Mucosa of descending colon (tissue), 3 donors: ENCODE data around the gene WARS2. TPM values are rescaled to one million over a fixed set of nuclear protein-coding genes. Genes with fewer than 3 reads are reported as not detected.

Experiments used
- ATAC-seq: fragments of 200-7000 bp; cut with Tn5 transposase; one replicate; pipeline ENCODE4 v1.9.1; 2020; ENCODE audit warnings: mild to moderate bottlenecking, moderate library complexity
- DNase-seq, 3 donors: peaks; one replicate each; pipeline ENCODE4 v3.0.0-alpha.2; 2020
- H3K36me3 ChIP-seq: fragments of 200-600 bp; one replicate; pipeline ENCODE4 v1.8.0; 2021; ENCODE audit warnings: low read depth, mild to moderate bottlenecking
- H3K4me1 ChIP-seq: fragments of 200-600 bp; one replicate; pipeline ENCODE4 v1.8.0; 2021; ENCODE audit warnings: low read depth, mild to moderate bottlenecking
- H3K4me3 ChIP-seq: fragments of 200-600 bp; one replicate; pipeline ENCODE4 v1.8.0; 2021; ENCODE audit warnings: mild to moderate bottlenecking
- H3K9me3 ChIP-seq: fragments of 200-600 bp; one replicate; pipeline ENCODE4 v1.8.0; 2021; ENCODE audit warnings: mild to moderate bottlenecking
- intact Hi-C, 2 donors: fragments of 100-400 bp; cut with DNase I in 1 of 2; cut with micrococcal nuclease in 1 of 2; formaldehyde crosslinking; loops; one replicate each; pipeline versions ENCODE4 v1.11.0 to v1.11.1; 2022; cut with DNase I, micrococcal nuclease
- total RNA-seq, 3 donors: library from RNA; stranded (reverse); fragmentation: NEBNext Ultra II Directional in 2 of 3; extraction: Animal tissue kit (Norgen Biotek cat#: 25700) in 2 of 3; gene quantifications; one replicate each; pipeline versions ENCODE4 v1.2.1 to v1.2.4, GENCODE V29; 2021 to 2023
- TF ChIP-seq, protein P1 (sequence below): fragments of 200-600 bp; IDR thresholded peaks from one replicate; pipeline ENCODE4 v1.8.0; 2022; ENCODE audit warnings: antibody characterized with exemption, mild to moderate bottlenecking
- donor health status: DM: no; HTN: no; CAD: no; lungs with moderate emphysema.
- donor health status: DM: no; HTN: no; CAD: no.
- donor health status: DM: no; HTN: yes; CAD: no.

WARS2 gene
- total RNA-seq, 3 donors from 2014 or later = 10.5 to 14.9 (median 14.5) TPM

DNA sequence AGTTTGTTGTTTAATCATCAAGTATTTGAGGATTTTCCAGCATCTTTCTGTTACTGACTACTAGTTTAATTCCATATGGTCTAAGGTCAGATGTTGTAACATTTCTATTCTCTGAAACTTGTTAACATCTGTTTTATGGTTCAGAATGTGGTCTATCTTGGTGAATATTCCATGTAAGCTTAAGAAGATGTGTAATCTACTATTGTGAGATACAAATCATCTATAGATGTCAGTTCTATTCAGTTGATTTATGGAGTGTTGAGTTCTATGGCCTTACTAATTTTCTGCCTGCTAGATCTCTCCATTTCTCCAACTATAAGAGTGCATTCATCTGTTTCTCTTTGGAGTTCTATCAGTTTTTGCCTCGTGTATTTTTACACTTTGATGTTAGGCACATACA is 31.5 kb downstream of the WARS2 start:
- ATAC-seq (no peak), DNase-seq (no peak)
- TF ChIP-seq, protein P1, sequence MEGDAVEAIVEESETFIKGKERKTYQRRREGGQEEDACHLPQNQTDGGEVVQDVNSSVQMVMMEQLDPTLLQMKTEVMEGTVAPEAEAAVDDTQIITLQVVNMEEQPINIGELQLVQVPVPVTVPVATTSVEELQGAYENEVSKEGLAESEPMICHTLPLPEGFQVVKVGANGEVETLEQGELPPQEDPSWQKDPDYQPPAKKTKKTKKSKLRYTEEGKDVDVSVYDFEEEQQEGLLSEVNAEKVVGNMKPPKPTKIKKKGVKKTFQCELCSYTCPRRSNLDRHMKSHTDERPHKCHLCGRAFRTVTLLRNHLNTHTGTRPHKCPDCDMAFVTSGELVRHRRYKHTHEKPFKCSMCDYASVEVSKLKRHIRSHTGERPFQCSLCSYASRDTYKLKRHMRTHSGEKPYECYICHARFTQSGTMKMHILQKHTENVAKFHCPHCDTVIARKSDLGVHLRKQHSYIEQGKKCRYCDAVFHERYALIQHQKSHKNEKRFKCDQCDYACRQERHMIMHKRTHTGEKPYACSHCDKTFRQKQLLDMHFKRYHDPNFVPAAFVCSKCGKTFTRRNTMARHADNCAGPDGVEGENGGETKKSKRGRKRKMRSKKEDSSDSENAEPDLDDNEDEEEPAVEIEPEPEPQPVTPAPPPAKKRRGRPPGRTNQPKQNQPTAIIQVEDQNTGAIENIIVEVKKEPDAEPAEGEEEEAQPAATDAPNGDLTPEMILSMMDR = no peak
- no peaks in the 10 kb centered on the region for H3K36me3 ChIP-seq
- H3K4me3 ChIP-seq = no peak overlapping the region
- H3K9me3 ChIP-seq = no peaks in the 10 kb centered on the region
- no peaks in the 10 kb centered on the region for H3K4me1 ChIP-seq
- intact Hi-C loops = no loop called here

GRCh38 chr1:119103764-119104163 is 36.7 kb downstream of the WARS2 start:
- no peaks in the 10 kb centered on the region for H3K36me3 ChIP-seq
- DNase-seq (no peak), ATAC-seq (no peak)
- H3K9me3 ChIP-seq = no peaks in the 10 kb centered on the region
- intact Hi-C loops = no loop called here
- no peak overlapping the region for H3K4me3 ChIP-seq
- no peaks in the 10 kb centered on the region for H3K4me1 ChIP-seq
- TF ChIP-seq, protein P1 = no peak

GRCh38 chr1:119102051-119102450 is 38.4 kb downstream of the WARS2 start:
- TF ChIP-seq, protein P1 = no peak
- Histone ChIP-seq H3K36me3 (no peaks in the 10 kb centered on the region), H3K9me3 (no peaks in the 10 kb centered on the region), H3K4me1 (no peaks in the 10 kb centered on the region), H3K4me3 (no peak overlapping the region)
- DNase-seq (no peak), ATAC-seq (no peak)
- intact Hi-C loops = no loop called here

DNA sequence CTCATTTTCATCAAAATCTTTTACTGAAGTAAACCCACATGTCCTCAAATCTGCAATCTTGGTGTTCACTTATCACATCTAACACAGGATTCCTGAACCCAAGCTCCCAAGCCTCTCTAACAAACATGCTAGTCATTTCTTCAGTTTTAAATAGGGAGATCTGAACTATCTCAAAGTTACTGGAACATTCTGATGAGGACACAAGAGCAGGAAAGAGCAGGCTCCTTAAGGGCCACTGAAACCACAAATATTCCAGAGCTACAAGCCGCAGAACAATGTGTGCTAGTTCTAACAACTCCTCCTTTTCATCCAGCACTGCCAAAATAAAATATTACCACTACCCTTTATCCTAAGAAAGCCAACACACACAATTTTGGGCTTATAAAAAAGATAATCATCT is 38.9 kb downstream of the WARS2 start:
- Histone ChIP-seq H3K36me3 (no peaks in the 10 kb centered on the region), H3K4me3 (no peak overlapping the region), H3K4me1 (no peaks in the 10 kb centered on the region), H3K9me3 (no peaks in the 10 kb centered on the region)
- intact Hi-C loops = no loop called here
- ATAC-seq (no peak), DNase-seq (no peak)
- TF ChIP-seq, protein P1 = no peak

DNA sequence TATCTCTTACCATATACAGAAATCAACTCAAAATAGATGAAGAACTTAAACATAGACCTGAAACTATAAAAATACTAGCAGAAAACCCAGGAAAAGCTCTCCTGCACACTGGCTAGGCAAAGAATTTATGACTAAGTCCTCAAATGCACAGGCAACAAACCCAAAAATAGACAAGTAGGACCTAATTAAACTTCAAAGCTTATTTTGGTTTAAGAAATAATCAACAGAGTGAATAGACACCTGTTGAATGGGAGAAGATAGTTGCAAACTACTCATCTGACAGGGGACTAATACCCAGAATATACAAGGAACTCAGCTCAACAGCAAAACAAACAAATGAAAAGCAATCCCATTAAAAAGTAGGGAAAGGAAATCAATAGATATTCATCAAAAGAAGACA is 40.7 kb downstream of the WARS2 start:
- no peaks in the 10 kb centered on the region for H3K4me1 ChIP-seq
- no peak overlapping the region for H3K4me3 ChIP-seq
- H3K9me3 ChIP-seq = no peaks in the 10 kb centered on the region
- TF ChIP-seq, protein P1 = no peak
- ATAC-seq (no peak), DNase-seq (no peak)
- intact Hi-C loops = no loop called here
- no peaks in the 10 kb centered on the region for H3K36me3 ChIP-seq

GRCh38 chr1:119097380-119097779 is 43.1 kb downstream of the WARS2 start:
- TF ChIP-seq, protein P1 = no peak
- intact Hi-C loops = no loop called here
- ATAC-seq (no peak), DNase-seq (no peak)
- no peaks in the 10 kb centered on the region for H3K9me3 ChIP-seq
- H3K4me3 ChIP-seq = no peak overlapping the region
- no peaks in the 10 kb centered on the region for H3K4me1 ChIP-seq
- H3K36me3 ChIP-seq = no peaks in the 10 kb centered on the region
